Activated CD8-positive, alpha-beta memory T cell treated with anti-CD3 and anti-CD28 coated beads for 24 hours (primary cell): ENCODE measurements around the gene LRRC8D.

Experiments used
- DNase-seq: peaks from one replicate; pipeline ENCODE4 v3.0.0-alpha.2; 2020

The LRRC8D gene

GRCh38 chr1:89834083-89834704 lies 13.4 kb downstream of the LRRC8D start:
- DNase-seq = no peak

GRCh38 chr1:89836252-89837035 lies 15.6 kb downstream of the LRRC8D start:
- DNase-seq = no peak

GRCh38 chr1:89837036-89837481 lies 16.2 kb downstream of the LRRC8D start:
- no peak for DNase-seq

GRCh38 chr1:89837510-89837909 lies 16.7 kb downstream of the LRRC8D start:
- no peak for DNase-seq

- DNase-seq = no peak
Observed at GRCh38 chr1:89839516-89839915, 18.7 kb downstream of the LRRC8D start.

- no peak for DNase-seq
Observed at GRCh38 chr1:89841507-89841906, 20.7 kb downstream of the LRRC8D start.

GRCh38 chr1:89842567-89843272 lies 21.9 kb downstream of the LRRC8D start:
- no peak for DNase-seq

GRCh38 chr1:89843273-89844130 lies 22.7 kb downstream of the LRRC8D start:
- peak; percentile 91 for DNase-seq

GRCh38 chr1:89844241-89844807 lies 23.5 kb downstream of the LRRC8D start:
- peak; percentile 74 for DNase-seq

- no peak for DNase-seq
Observed at GRCh38 chr1:89844860-89845259, 24.0 kb downstream of the LRRC8D start.

GRCh38 chr1:89847191-89847729 lies 26.4 kb downstream of the LRRC8D start:
- no peak for DNase-seq

GRCh38 chr1:89850844-89851415 lies 30.1 kb downstream of the LRRC8D start:
- DNase-seq = no peak

- no peak for DNase-seq
Observed at GRCh38 chr1:89854140-89854539, 33.3 kb downstream of the LRRC8D start.

GRCh38 chr1:89855413-89856123 lies 34.7 kb downstream of the LRRC8D start:
- no peak for DNase-seq

- no peak for DNase-seq
Observed at GRCh38 chr1:89863165-89863830, 42.5 kb downstream of the LRRC8D start.

- DNase-seq = no peak
Observed at GRCh38 chr1:89865498-89866382, 44.9 kb downstream of the LRRC8D start.

- DNase-seq = no peak
Observed at GRCh38 chr1:89866568-89866967, 45.7 kb downstream of the LRRC8D start.

- no peak for DNase-seq
Observed at GRCh38 chr1:89870998-89871397, 50.2 kb downstream of the LRRC8D start.

- no peak for DNase-seq
Observed at GRCh38 chr1:89871768-89872473, 51.1 kb downstream of the LRRC8D start.
